Breast epithelium (tissue), 3 donors: ENCODE data around the gene RC3H2.

Experiments used
- CTCF ChIP-seq, 3 donors: fragments of 450-650 bp; IDR thresholded peaks; one replicate each; pipeline ENCODE4 v1.5.1; 2016 to 2017; ENCODE audit warnings: antibody characterized with exemption in 3 of 3, mild to moderate bottlenecking in 3 of 3, moderate library complexity in 3 of 3
- POLR2A ChIP-seq: fragments of 450-650 bp; IDR thresholded peaks from one replicate; pipeline ENCODE4 v1.6.1; 2016; ENCODE audit warnings: antibody characterized with exemption, mild to moderate bottlenecking, moderate library complexity
- POLR2AphosphoS5 ChIP-seq, 3 donors: sonication (generic); formaldehyde crosslinking; IDR thresholded peaks; one replicate each; pipeline ENCODE4 v1.6.1; 2017; ENCODE audit warnings: antibody characterized with exemption in 3 of 3

GRCh38 chr9:122912671-122912963, 7.5 kb upstream of the RC3H2 start:
- no peak for TF ChIP-seq CTCF (IDR thresholded peaks at IDR 0.05)
- no peak for TF ChIP-seq POLR2A
- no peak for TF ChIP-seq POLR2AphosphoS5 (IDR thresholded peaks at IDR 0.05)
